Mononuclear cell (primary cell): Measurements from ENCODE around the gene MIER1. TPM values are rescaled to one million over a fixed set of nuclear protein-coding genes. Genes with fewer than 3 reads are reported as not detected.

Source experiments
- H3K27me3 ChIP-seq: 2 replicates; pipeline ENCODE4 v1.6.0; 2011; ENCODE audit warnings: low read length, control low read depth; ENCODE audit not compliant: insufficient read depth
- H3K4me1 ChIP-seq: 2 replicates; pipeline ENCODE4 v1.5.1; 2011; ENCODE audit warnings: mild to moderate bottlenecking, low read length, control low read depth; ENCODE audit not compliant: insufficient read depth
- H3K4me3 ChIP-seq: 2 replicates; pipeline ENCODE4 v1.5.1; 2011; ENCODE audit warnings: mild to moderate bottlenecking, low read length, moderate library complexity
- H3K9me3 ChIP-seq: 2 replicates; pipeline ENCODE4 v1.5.1; 2011; ENCODE audit warnings: low read depth, mild to moderate bottlenecking, control low read depth, low read length
- total RNA-seq: library from RNA; depleted of rRNA; stranded (reverse); fragments of >200 nt; gene quantifications from one replicate; pipeline ENCODE4 v1.2.3, GENCODE V29; 2012

Gene MIER1
- total RNA-seq, 1 donor, result 120 TPM

DNA sequence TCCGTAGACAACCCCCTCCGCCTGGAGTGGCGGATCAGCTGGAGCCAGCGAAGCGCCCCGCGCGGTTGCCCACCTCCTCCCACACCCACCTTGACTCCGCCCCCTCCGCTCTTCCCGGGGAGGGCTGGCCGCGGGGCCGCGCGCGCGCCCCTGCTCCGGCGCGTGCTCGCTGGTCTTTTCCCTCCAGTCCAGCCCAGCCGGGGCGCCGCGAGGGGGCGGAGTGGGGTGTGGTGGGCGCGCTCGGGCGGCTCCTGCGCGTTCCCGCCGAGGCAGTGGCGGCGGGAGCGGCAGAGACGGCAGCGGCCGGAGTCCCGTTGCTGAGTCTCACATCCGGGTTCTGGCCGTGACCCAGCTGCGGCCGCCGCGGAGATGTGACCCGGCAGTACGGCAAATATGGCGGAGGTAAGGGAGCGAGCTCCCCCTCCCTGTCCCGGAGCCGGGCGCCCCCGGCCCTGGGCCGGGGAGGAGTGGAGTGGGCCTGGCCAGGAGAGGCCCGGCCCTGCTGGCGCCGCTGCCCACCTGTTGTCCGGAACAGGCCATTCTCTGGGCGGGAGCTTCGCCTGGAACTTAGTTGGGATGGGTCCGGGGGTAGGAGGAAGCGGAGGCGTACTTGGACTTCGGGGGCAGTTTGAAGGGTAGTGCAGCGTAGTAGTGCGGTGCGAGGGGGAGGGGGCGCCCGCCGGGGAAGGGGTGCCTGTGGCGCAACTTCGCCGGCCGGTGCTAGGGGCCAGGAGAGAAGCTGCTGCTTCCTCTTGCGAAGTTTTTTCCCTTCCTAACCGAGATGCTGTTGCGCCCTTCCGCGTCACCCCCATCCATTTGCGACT lies 5.4 kb downstream of the MIER1 start:
- no peaks in the 10 kb centered on the region for H3K9me3 ChIP-seq
- no peaks in the 10 kb centered on the region for H3K27me3 ChIP-seq
- H3K4me3 ChIP-seq, result peak overlapping the region; percentile 92
- H3K4me1 ChIP-seq, result peaks cover 37% of the 10 kb centered on the region

DNA sequence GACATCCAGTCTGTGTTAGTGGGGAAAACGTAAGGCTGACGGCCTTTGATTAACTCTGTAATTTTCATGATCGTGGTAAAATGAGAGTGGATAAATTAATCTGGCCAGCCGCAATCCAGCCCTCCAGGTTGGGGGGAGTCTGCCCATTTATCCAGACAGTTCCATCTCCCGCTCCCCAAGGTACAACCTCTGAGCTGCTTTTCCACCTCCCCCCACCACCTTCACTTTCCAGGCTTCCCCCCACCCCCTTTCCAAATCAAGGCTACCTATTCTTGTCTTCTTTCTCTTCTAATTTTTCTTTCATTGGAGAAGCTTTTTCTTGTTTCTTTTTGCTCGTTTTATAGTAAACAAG lies 6.0 kb downstream of the MIER1 start:
- H3K4me1 ChIP-seq, result peaks cover 32% of the 10 kb centered on the region
- no peaks in the 10 kb centered on the region for H3K9me3 ChIP-seq
- peak overlapping the region; percentile 92 for H3K4me3 ChIP-seq
- H3K27me3 ChIP-seq, result no peaks in the 10 kb centered on the region

DNA sequence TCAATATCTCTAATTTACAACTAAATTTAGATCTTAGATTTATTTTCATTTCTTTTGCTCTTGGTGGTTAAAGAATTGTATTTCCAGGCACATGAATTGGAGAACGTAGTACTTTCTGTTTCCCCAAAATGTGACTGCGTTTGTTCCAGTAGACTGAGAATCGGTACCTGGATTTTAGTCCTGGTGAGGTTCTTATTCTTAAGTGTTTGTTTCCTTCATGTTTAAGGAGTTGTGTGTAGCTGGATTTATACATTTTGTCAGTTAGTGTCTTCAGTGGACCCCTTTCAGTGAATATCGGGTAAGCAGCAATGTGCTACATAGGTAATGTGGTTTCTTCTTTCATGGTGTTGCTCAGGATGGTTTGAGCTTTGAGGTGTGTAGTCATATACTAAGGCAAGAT lies 6.8 kb downstream of the MIER1 start:
- Histone ChIP-seq H3K9me3 (no peaks in the 10 kb centered on the region), H3K4me1 (peaks cover 34% of the 10 kb centered on the region), H3K4me3 (peak overlapping the region; percentile 92), H3K27me3 (no peaks in the 10 kb centered on the region)

DNA sequence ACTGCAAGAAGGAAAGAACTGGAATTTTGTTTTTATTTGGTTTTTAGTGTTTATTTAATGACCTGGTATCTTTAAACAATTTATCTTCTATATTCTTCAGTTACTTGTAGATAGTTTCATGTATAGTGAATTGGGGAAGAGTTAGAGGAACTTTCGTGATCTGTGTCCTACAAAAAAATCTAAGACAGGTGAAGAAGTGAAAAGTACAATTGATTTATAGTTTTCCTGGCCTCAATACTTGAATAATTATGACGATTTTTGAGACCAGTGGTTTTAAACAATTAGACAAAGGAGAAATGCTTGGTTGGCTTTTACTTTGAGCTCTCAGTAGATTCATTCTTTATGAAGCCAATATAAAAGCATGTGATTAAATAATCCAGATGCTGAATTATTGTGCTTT lies 7.5 kb downstream of the MIER1 start:
- peaks cover 38% of the 10 kb centered on the region for H3K4me1 ChIP-seq
- H3K27me3 ChIP-seq, result no peaks in the 10 kb centered on the region
- no peaks in the 10 kb centered on the region for H3K9me3 ChIP-seq
- H3K4me3 ChIP-seq, result no peak overlapping the region

DNA sequence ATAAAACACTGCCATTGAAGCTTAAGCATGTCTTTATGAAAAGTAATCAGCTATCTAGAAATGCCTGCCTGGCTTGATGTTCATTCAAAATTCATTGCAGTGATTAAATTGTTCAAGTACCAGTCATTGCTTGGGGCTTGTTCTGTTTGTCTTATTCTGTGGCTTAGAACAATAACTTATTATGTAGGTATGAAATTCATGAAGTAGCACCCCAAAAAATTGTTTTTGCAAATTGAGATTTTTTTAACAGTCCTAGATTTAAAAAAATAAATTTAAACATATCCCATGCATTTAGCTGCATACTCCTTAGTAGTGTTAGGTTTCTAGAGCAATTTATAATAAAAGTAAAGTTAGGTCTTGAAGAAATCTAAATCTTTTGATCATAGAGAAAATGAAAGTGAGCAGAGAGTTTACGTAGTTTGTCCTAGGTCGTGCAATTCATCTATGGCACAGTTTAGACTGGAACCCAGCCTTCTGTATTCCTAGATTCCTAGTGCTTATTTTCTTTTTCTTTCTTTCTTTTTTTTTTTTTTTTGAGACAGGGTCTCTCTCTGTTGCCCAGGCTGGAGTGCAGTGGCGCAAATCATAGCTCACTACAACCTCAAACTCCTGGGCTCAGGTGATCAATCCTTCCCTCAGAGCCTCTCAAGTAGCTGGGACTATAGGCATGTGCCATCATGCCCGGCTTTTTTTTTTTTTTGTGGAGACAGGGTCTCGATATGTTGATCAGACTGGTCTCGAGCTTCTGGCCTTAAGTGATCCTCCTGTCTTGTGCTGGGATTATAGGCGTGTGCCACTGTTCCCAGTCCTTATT lies 9.3 kb downstream of the MIER1 start:
- Histone ChIP-seq H3K27me3 (no peaks in the 10 kb centered on the region), H3K4me3 (no peak overlapping the region), H3K9me3 (no peaks in the 10 kb centered on the region), H3K4me1 (peaks cover 44% of the 10 kb centered on the region)

DNA sequence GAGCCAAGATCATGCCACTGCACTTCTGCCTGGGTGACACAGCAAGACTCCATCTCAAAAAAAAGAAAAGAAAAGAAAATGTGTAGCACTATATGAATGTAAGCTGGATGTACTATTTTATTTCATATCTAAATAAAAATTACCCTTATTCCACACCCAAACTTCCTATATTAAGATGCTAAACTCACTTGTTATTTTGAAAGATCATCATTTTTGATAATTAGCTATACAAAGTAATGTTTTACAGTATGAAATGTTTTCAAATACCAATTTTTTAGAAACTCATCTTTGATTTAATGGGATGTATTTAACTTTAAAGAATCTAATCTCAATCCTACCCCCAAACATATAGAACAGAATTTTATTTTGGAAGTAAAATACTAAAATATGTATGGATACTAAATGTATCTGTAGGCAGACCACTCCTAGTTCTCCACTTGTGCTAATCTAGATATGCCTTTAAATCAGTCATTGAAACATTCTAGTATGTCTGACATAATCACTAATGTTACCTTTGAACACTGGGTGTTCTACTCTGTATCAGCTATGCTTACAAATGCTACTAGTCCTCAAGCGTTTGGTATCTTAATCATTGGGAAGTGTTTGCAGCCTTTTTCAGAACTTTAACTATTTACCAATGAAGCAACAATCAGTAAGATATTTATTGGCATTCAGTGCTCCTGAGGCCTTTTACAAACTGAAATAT lies 12.9 kb downstream of the MIER1 start:
- H3K9me3 ChIP-seq, result no peaks in the 10 kb centered on the region
- no peaks in the 10 kb centered on the region for H3K27me3 ChIP-seq
- peaks cover 33% of the 10 kb centered on the region for H3K4me1 ChIP-seq
- no peak overlapping the region for H3K4me3 ChIP-seq

DNA sequence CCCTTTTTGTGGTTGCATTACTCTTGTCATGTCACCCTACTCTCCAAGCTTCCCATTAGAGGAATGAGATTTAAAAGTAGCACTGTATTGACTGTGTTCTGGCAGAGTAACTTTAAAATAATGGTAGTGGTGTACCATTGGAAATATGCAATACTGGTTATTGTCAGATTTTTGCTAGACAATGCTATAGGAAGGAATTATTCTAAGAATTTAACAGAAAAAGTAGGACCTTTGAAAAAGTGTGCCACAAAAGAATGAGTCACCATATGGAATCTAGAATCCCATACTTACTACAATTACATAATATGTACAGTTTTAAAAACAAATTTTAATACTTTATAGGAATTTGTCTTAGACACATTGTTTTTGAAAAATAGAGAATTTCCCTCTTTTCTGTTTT lies 13.8 kb downstream of the MIER1 start:
- no peak overlapping the region for H3K4me3 ChIP-seq
- no peaks in the 10 kb centered on the region for H3K27me3 ChIP-seq
- peaks cover 32% of the 10 kb centered on the region for H3K4me1 ChIP-seq
- H3K9me3 ChIP-seq, result no peaks in the 10 kb centered on the region

DNA sequence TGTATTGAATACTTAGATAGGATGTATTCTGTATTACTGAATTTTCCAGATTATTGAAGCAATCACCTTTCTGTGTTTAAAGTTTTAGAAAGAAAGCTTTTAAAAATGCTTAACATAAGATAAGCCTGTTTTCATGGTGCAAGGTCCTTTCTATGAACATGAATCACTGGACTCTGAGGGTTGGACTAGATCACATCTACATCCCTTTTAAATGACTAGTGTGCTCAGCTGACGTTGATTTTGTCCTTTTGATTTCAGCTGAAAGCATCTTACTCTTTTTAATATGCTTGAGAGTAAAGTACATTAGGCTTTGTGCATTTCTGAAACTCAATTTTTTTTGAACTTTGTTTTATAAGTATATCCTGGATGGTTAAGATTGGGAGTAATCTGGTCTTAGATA lies 16.2 kb downstream of the MIER1 start:
- no peaks in the 10 kb centered on the region for H3K9me3 ChIP-seq
- no peak overlapping the region for H3K4me3 ChIP-seq
- no peaks in the 10 kb centered on the region for H3K27me3 ChIP-seq
- peaks cover 20% of the 10 kb centered on the region for H3K4me1 ChIP-seq

DNA sequence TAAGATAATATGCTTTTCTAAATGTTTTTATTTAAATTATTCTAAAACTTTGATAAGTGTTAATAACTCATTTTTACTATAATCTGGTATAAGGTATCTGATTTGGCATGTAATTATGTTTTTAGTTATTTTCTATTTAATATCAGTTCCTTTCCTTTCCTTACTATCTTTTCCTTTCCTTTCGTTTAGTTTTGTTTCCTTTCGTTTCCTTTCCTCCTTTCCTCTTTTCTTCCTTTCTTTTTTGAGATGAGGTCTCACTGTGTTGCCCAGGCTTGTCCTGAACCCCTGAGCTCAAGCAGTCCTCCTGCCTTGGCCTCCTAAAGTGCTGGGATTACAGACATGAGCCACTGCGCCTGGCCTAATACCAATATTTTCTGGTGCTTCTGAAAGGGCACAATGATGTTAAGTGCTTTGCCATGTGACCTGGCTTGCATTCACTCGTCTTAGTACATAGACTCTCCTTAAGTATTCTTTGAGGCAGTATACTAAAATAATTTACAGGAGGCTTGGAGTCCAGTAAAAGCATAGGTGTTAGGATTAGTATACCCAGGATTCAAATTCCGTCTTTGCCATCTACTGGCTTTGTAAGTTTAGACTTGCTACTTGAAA lies 18.7 kb downstream of the MIER1 start:
- no peaks in the 10 kb centered on the region for H3K27me3 ChIP-seq
- H3K9me3 ChIP-seq, result no peaks in the 10 kb centered on the region
- H3K4me3 ChIP-seq, result no peak overlapping the region
- peaks cover 15% of the 10 kb centered on the region for H3K4me1 ChIP-seq

DNA sequence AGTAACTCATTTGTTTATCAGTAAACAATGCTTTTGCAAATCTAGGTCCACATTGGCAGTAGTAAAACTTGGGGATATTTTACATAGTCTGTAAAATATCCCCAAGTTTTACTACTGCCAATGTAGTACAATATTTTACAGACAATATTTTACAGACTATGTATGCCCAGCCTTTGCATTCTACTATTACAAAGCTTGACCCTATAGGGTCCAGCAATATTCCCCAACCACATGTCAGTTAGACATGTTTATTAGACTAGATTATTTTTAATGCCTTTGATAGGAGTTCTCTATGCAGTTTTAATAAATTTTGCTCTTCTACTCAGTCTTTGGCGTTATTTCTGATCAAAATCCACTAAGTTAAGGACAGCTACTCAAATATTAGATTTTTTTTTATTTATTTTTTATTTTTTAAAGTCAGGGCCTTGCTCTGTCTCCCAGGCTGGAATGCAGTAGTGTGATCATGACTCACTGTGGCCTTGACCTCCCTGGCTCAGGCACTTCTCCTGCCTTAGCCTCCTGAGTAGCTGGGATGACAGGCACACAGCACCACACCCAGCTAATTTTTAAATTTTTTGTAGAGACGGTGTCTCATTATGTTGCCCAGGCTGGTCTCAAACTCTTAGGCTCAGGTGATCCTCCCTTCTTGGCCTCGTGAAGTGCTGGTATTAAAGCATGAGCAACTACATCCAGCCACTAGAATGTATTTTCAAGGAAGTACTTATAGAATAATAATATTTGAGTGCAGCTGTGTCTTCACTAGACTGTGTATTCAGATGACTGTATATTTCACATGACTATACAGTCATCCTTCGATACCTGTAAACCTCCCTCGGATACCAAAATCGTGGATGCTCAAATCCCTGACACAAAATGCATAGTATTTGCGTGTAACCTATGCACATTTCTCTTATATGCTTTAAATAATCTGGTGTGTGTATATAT lies 19.8 kb downstream of the MIER1 start:
- Histone ChIP-seq H3K4me3 (no peak overlapping the region), H3K9me3 (no peaks in the 10 kb centered on the region), H3K4me1 (peaks cover 13% of the 10 kb centered on the region), H3K27me3 (no peaks in the 10 kb centered on the region)

DNA sequence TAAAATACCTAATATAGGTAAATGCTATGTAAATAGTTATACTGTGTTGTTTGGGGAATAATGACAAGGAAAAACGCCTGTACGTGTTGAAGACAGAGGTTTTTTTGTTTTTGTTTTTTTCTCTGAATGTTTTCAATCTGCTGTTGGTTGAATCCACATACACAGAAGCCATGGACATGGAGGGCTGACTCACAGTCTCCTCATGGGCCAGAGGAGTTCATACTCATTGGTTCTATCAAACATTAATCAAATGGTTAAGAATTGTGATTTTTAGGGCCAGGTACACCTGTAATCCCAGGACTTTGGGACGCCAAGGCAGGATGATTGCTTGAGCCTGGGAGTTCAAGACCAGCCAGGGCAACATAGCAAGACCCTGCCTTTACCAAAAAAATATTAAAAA lies 20.5 kb downstream of the MIER1 start:
- H3K4me3 ChIP-seq, result no peak overlapping the region
- H3K4me1 ChIP-seq, result peaks cover 13% of the 10 kb centered on the region
- no peaks in the 10 kb centered on the region for H3K27me3 ChIP-seq
- no peaks in the 10 kb centered on the region for H3K9me3 ChIP-seq

DNA sequence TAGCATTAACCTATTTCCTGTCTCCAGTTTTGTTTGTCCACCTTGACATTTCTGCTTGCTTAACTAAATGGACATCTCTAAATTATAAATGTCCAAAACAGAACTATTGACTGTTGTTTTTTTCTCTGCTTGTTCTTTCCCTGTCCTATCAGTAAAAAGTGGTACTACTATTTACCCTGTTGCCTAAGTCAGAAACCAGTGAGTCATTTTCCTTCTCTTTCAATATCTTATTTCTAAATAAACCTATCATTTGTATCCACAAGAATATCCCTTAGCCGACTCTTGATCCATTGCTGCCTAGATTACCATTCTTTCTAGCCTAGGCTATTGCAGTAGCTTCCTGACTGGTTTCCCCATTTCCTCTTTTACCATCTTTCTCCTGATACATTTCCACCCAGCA lies 22.5 kb downstream of the MIER1 start:
- Histone ChIP-seq H3K4me3 (no peak overlapping the region), H3K4me1 (peaks cover 10% of the 10 kb centered on the region), H3K27me3 (no peaks in the 10 kb centered on the region), H3K9me3 (no peaks in the 10 kb centered on the region)

DNA sequence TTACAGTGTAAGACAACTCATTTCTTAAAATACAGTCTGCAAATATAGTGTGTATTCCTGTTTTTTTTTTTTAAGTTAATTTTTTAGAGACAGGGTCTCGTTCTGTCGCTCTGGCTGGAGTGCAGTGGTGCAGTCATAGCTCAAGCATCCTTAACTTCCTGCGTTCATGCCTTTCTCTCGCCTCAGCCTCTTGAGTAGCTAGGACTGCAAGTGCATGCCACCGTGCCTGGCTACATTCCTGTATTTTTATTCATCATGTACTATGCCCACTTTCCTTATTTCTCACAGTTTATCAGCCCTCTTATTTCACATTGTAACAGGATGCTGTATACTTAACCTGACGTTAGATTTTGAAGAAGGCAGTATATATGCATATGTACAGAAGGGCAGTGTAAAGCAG lies 26.7 kb downstream of the MIER1 start:
- no peaks in the 10 kb centered on the region for H3K27me3 ChIP-seq
- H3K4me1 ChIP-seq, result peaks cover 10% of the 10 kb centered on the region
- no peak overlapping the region for H3K4me3 ChIP-seq
- H3K9me3 ChIP-seq, result no peaks in the 10 kb centered on the region

DNA sequence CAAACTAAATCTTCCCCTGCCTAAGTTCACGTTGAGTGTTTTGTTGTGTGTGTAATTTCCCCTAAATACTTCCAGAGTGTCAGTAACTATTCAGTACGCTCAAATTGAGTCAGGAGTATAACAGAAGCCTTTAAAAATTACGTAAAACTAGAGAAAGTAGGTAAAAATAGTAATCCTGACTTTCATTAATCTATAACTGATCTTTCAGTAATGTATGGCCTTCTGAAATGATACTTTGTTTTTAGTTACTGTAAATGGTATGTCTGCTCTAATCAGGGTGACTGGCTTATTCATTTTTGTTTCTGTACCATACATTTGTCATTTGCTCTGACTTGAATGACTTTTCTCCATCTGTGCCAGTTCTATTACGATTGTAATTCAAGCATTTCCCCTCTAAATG lies 29.4 kb downstream of the MIER1 start:
- Histone ChIP-seq H3K4me3 (no peak overlapping the region), H3K9me3 (no peaks in the 10 kb centered on the region), H3K4me1 (no peaks in the 10 kb centered on the region), H3K27me3 (no peaks in the 10 kb centered on the region)
